ENCODE measurements around the gene UBE2QL1. TPM values are rescaled to one million over a fixed set of nuclear protein-coding genes. Genes with fewer than 3 reads are reported as not detected.

Gene UBE2QL1
- total RNA-seq, 1 donor from 2014 or later = 0.17 TPM

DNA sequence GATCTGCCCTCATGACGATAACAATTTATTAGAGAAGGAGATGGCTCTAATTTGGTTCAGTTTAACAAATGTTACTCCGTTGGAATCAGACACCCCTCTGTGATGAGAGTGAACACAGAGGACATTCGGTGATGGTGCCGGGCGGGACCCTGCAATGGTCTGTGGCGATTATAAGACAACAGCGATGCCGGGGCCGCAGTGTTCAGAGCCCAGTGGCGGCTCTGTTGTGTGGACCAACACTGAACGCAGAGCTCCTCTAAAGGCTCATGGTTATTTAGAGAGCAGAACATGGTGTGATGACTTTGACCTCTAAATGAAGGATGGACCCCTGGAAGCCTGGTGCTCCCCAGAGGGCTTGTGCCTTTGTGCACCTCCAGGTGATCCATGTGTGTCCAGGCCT, 21.2 kb downstream of the UBE2QL1 start:
- no peak for DNase-seq (ENCODE audit: low read depth)
- no peak for TF ChIP-seq CTCF (IDR thresholded peaks at IDR 0.05; ENCODE audit: insufficient read depth, low read length, poor library complexity, severe bottlenecking)
- Histone ChIP-seq H3K27me3 (ENCODE audit: control insufficient read depth, insufficient read depth, low read length) (peaks cover 5% of the 10 kb centered on the region), H3K36me3 (ENCODE audit: control insufficient read depth, insufficient read depth, low read length) (no peaks in the 10 kb centered on the region), H3K4me3 (ENCODE audit: low read depth, low read length) (no peak overlapping the region)

GRCh38 chr5:6470672-6471071, 22.0 kb downstream of the UBE2QL1 start:
- Histone ChIP-seq H3K36me3 (ENCODE audit: control insufficient read depth, insufficient read depth, low read length) (no peaks in the 10 kb centered on the region), H3K27me3 (ENCODE audit: control insufficient read depth, insufficient read depth, low read length) (peaks cover 5% of the 10 kb centered on the region), H3K4me3 (ENCODE audit: low read depth, low read length) (no peak overlapping the region)
- no peak for TF ChIP-seq CTCF (IDR thresholded peaks at IDR 0.05; ENCODE audit: insufficient read depth, low read length, poor library complexity, severe bottlenecking)
- DNase-seq (ENCODE audit: low read depth) = no peak

GRCh38 chr5:6471252-6471651, 22.6 kb downstream of the UBE2QL1 start:
- Histone ChIP-seq H3K36me3 (ENCODE audit: control insufficient read depth, insufficient read depth, low read length) (no peaks in the 10 kb centered on the region), H3K4me3 (ENCODE audit: low read depth, low read length) (no peak overlapping the region), H3K27me3 (ENCODE audit: control insufficient read depth, insufficient read depth, low read length) (peaks cover 5% of the 10 kb centered on the region)
- DNase-seq (ENCODE audit: low read depth) = no peak
- TF ChIP-seq CTCF (IDR thresholded peaks at IDR 0.05; ENCODE audit: insufficient read depth, low read length, poor library complexity, severe bottlenecking) = no peak

DNA sequence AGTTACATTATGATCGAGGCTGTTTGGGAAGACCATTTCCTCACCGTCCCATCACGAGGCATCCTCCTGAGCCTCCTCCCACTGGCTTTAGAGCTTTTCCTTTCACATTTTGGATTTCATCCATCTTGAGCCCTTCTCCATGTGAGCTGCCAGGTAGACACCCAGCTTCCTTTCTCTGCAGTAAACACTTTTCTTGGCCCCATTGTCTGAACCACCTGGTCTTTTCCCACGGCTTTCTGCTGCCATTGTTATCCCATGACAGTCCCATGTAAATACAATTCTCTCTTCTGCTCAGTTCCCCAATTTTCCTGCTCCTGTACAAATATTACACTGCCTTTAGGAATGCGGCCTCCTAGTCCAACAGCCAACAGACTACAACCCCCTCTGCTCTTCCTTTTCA, 24.1 kb downstream of the UBE2QL1 start:
- Histone ChIP-seq H3K27me3 (ENCODE audit: control insufficient read depth, insufficient read depth, low read length) (peaks cover 5% of the 10 kb centered on the region), H3K4me3 (ENCODE audit: low read depth, low read length) (no peak overlapping the region), H3K36me3 (ENCODE audit: control insufficient read depth, insufficient read depth, low read length) (no peaks in the 10 kb centered on the region)
- TF ChIP-seq CTCF (IDR thresholded peaks at IDR 0.05; ENCODE audit: insufficient read depth, low read length, poor library complexity, severe bottlenecking) = no peak
- no peak for DNase-seq (ENCODE audit: low read depth)

- Histone ChIP-seq H3K36me3 (ENCODE audit: control insufficient read depth, insufficient read depth, low read length) (no peaks in the 10 kb centered on the region), H3K27me3 (ENCODE audit: control insufficient read depth, insufficient read depth, low read length) (peaks cover under 1% of the 10 kb centered on the region), H3K4me3 (ENCODE audit: low read depth, low read length) (no peak overlapping the region)
- no peak for TF ChIP-seq CTCF (IDR thresholded peaks at IDR 0.05; ENCODE audit: insufficient read depth, low read length, poor library complexity, severe bottlenecking)
- no peak for DNase-seq (ENCODE audit: low read depth)
Measured at GRCh38 chr5:6473284-6473683, 24.6 kb downstream of the UBE2QL1 start.

DNA sequence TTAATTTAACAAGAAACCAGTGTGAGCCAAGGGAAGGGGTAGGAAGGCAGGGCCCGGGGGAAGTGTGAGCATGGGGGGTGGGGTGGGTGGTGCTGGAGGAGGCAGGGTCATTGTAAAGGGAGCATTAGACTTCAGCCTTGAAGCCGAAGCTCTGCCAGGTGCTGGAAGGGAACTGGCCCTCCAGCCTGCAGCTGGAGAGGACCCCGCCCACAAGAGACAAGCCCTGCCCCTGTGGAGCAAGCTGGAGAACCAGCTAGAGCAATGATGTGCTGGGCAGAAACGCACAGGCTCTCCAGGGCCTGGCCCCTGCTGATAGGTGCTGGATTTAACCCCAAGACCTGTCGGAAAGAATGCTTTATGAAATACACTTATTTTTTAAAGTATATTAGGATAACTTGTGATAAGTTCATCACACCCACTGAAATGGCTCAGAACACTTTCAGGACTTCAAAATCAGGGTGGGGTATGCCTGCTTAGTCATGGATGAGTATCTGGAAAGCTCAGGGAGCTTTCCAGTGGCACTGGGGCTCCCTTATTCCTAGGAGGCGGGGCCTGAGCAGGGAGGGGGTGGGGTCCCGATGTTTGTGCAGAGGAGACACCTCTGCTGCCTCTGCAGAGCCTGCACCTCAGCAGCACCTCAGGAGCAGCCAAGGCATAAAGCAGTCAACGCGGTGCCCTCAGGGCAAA, 27.1 kb downstream of the UBE2QL1 start:
- H3K27me3 ChIP-seq (ENCODE audit: control insufficient read depth, insufficient read depth, low read length) = no peaks in the 10 kb centered on the region
- TF ChIP-seq CTCF (IDR thresholded peaks at IDR 0.05; ENCODE audit: insufficient read depth, low read length, poor library complexity, severe bottlenecking) = no peak
- no peak for DNase-seq (ENCODE audit: low read depth)
- H3K4me3 ChIP-seq (ENCODE audit: low read depth, low read length) = no peak overlapping the region
- no peaks in the 10 kb centered on the region for H3K36me3 ChIP-seq (ENCODE audit: control insufficient read depth, insufficient read depth, low read length)
